GM15510 (cell line): Measurements from ENCODE around the gene FERMT2.

Experiments
- POLR2A ChIP-seq: IDR thresholded peaks from 3 replicates; pipeline ENCODE4 v1.6.1; 2011; ENCODE audit warnings: borderline replicate concordance; ENCODE audit not compliant: insufficient read length; ENCODE audit errors: extremely low read depth

Gene FERMT2

DNA sequence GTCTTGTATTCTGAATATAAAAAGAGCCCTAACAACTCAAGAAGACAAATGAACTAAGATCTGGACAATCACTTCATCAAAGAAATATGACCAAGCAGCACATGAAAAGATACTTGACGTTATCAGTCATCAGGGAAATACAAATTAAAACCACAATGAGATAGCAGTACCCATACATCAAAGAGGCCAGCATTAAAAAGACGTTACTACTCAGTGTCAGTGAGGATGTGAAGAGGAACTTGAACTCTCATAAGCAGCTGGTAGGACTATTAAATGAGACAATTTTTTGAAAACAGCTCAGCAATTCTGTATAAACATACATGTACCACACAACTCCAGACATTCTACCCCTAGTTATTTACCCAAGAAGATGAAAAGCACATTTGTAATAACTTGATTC is 55.9 kb downstream of the FERMT2 start:
- no peak for TF ChIP-seq POLR2A

DNA sequence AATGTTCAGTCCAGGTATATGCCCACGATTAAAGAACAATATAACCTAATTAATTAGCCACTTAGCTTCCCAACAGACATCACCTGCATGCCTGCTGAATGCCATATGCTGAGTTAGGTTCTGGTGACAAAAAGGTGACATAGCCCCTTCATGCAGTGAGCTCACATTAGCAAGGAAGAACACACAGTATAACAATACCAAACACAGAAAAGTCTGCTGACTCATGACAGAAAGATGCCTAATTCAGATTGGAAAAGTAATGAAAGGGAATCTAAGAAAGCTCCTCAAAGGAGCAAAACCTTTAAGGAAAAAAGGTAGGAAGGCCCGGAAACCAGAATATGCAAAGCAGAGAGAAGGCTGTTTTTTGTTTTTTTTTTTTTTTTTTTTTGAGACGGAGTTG is 59.0 kb downstream of the FERMT2 start:
- TF ChIP-seq POLR2A, result no peak

GRCh38 chr14:52888839-52889838 is 61.7 kb downstream of the FERMT2 start:
- TF ChIP-seq POLR2A, result no peak

DNA sequence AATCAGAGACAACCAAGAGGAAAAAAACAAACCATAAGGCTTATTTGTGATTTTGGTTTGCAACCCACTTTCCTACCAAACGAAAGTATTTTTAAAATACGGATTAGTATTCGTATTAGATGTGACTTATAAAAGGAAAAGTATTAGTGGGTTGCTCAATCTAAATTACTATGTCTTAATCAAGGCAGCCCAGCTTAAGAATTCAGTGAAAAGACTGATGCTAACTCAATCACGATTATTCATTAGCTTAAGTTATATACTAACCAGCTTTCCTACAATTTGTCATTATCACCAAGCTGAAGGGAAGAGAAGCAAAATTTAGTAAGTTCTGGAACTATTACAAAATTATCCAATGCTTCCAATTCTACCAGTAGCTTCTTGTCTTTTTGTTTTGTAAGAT is 62.7 kb downstream of the FERMT2 start:
- TF ChIP-seq POLR2A, result no peak

DNA sequence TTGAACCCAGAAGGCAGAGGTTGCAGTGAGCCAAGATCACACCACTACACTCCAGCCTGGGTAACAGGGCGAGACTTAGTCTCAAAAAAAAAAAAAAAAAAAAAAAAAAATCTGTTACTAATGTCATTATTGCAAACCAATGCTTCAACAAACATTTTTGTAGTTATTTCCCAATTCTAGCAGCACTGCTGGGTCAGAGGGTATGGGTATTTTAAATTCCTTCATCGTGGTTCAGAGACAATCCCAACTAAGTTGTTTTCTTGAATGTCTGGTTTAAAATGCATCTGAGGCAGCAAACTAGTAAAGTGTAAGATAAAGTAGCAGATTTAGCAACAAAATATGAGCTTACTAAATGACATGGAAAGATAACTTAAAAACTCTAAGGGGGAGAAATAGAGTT is 65.6 kb downstream of the FERMT2 start:
- no peak for TF ChIP-seq POLR2A

- TF ChIP-seq POLR2A, result no peak
Measured at GRCh38 chr14:52883658-52884057, 67.2 kb downstream of the FERMT2 start.

DNA sequence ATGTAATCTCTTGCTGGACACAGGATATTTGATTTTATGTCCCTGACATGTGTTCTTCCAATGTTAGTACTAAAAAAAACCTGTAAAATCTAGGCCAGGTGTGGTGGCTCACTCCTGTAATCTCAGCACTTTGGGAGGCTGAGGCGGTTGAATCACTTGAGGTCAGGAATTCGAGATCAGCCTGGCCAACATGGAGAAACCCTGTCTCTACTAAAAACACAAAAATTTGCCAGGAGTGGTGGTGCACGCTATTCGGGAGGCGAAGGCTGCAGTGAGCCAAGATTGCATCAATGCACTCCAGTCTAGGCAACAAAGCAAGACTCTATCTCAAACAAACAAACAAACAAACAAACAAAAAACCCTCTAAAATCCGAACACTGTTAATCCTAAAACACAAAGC is 68.0 kb downstream of the FERMT2 start:
- TF ChIP-seq POLR2A, result no peak

DNA sequence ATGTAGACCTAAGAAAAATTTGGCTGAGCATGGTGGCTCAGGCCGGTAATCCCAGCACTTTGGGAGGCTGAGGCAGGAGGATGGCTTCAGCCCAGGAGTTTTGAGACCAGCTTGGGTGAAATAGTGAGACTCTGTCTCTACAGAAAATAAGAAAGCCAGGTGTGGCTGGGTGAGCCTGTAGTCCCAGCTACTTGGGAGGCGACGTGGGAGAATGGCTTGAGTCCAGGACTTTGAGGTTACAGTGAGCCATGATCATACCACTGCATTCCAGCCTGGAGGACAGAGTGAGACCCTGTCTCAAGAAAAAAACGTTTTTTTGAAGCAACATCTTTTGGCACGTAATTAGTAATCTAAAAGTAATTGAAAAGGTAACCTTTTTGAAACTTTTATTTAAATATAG is 70.9 kb downstream of the FERMT2 start:
- TF ChIP-seq POLR2A, result no peak

GRCh38 chr14:52878946-52879345 is 71.9 kb downstream of the FERMT2 start:
- TF ChIP-seq POLR2A, result no peak

DNA sequence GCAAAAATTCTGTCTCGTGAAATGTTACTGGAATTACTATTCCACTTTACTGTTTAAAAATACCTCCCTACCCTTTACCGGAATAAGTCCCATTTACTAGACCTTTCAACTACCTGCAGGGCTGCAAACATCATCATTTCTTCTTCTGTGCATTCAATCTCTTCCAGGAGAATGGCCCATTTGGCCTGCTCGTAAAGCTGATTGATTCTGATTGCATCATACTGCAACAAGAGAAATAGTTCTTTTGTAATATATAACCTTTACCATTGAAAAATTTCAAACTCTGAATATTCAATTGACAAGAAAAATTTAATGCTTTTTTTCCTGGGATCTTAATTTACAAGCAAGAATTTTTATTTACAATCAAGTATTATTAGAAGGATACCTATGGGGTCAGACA is 72.4 kb downstream of the FERMT2 start:
- TF ChIP-seq POLR2A, result no peak

DNA sequence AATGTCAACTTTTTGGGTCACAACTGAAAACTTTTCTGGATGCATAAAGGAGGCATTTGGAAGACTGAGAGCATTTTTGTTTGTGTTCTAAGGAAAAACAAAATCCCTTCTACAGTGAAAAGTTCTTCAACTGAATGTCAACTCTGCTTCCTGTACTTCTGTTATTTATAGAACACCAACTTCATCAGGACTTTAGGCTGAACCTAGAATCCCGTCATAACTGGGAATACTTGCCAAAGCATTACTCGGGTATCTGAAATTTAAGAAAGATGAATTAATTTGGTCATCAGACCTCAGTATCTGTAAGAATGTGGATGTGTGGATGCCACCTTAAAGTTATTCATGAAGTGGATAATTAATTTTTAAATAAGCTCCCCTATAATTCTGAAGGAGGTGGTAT is 73.2 kb downstream of the FERMT2 start:
- no peak for TF ChIP-seq POLR2A

DNA sequence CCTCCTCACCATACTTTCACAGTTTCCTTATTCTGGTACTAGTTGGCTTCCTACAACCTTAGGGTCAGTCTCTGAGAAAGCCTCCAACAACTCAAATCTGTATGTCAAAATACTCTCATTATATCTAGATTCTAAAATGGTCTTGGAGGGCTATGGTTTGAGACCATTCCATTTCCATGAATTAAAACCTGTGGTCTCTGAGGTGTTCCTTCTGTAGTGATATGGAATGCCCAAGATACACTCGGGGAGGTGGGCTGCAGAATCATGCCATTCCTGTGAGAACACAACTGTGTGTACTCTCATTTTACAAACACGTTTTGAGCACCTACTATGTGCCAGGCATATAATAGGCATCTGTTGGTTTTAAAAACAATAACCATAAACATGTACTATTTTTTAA is 74.0 kb downstream of the FERMT2 start:
- TF ChIP-seq POLR2A, result no peak

GRCh38 chr14:52876311-52876710 is 74.5 kb downstream of the FERMT2 start:
- no peak for TF ChIP-seq POLR2A

DNA sequence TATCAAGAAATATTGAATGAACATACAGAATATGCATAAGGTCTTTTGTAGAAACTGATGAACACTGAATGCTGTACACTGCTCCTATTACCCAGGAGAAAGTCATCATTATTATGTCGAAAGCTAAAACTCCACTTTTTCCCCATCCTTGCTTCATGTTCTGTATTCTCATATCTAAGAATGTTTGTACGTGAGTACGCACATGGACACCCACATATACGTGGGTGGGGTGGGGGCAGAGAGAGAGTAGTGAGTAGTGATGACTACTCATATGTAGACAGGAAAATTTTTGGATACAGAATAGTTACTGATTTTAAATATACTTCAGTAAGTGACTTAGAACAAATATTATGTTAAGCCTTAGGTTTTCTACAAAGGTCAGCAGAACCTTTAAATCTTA is 75.1 kb downstream of the FERMT2 start:
- TF ChIP-seq POLR2A, result no peak

DNA sequence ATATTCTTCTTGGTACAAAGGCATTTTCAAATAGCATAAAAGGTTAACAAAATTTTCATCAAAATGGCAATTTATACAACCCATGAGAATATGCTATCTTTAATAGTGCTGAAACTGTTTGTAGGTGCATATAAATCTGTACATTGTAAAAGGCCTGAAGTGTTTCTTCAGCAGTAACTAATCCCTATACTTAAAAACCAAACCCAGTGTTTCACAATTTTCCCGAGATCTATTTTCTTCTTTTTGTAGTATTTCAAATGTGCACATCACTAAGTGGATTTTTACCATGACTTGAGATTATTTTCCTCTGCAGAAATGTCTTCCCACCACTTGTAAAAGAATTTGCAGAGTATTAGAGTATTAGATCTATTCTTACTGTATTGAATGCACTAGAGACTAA is 76.5 kb downstream of the FERMT2 start:
- TF ChIP-seq POLR2A, result no peak

DNA sequence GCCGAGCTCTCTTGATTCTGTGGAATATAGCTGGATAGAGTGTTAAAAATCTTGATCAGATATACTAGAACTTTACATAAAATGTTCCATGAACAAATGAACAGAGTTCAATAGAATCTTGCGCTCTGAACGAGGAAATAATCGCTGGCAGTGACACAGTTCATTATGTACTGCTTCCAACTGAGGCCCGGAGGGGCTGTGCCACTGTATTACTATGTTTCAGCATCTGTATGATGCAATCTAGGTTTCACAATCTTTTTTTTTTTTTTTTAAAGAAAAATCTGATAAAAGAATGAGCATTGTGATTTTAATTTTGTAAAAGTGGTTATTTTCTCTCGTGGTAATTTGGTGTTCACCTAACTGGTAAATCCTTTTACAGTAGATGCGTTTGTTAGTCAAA is 77.2 kb downstream of the FERMT2 start:
- no peak for TF ChIP-seq POLR2A
